GM19099 (cell line): ENCODE measurements around the gene RPS19.
A peak's percentile ranks its signal among the peaks of the same experiment; 100 is the strongest.

ENCODE experiments used
- POLR2A ChIP-seq: IDR thresholded peaks from 3 replicates; pipeline ENCODE4 v1.6.1; 2011; ENCODE audit warnings: low read depth; ENCODE audit not compliant: insufficient read length; ENCODE audit errors: extremely low read depth

Gene RPS19

GRCh38 chr19:41868989-41869300 lies 8.9 kb downstream of the RPS19 start:
- no peak for TF ChIP-seq POLR2A

DNA sequence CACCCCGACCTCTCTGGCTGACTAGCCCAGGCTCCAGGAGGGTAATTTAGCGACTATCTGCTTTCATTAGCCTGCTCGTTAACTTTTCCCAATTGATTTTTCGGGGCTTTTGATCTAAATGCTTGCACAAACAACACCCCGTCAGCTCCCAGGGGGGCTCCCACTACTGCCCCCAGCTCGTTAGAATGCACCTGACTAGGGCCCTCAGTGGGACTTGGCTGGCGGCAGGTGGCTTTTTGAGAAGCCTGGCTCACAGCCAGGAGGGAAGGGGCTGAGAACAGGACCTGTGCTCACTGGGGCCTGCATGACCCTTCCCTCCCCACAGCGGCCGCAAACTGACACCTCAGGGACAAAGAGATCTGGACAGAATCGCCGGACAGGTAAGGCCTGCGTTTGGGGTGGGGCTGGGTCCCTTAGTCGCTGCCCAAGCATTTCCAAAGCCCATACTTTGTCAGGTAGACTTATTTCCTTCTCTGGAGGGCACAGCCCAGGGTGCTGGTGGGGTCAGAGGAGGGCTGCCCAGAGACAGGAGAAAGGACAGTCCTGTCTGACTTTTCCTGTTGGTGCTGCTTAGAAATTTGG lies 9.4 kb downstream of the RPS19 start:
- no peak for TF ChIP-seq POLR2A

DNA sequence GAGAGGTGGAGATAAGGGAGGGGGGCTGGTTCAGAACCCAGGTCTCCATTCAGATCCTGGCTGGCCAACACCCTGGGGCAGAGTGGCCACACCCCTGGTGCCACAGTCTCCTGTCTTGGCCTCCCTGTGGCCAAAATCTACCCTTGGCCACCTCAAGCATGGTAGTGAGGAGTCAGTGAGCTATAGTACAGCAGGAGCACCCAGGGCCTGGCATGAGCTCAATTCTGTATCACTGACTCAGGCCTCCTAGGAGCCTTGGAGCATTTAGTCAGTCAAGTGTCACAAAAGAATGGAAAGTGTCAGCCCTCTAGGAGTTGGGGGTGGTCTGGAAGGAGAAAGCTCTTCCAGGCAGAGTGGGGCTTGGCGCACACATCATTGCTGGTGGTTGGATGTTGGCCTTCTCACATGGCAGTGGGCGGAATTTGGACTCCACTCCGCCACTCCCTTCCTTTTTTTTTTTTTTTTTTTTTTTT lies 10.4 kb downstream of the RPS19 start:
- TF ChIP-seq POLR2A, result no peak

- TF ChIP-seq POLR2A, result peak; percentile 45
These were observed 11.7 kb downstream of the RPS19 start for GRCh38 chr19:41871573-41872383.

DNA sequence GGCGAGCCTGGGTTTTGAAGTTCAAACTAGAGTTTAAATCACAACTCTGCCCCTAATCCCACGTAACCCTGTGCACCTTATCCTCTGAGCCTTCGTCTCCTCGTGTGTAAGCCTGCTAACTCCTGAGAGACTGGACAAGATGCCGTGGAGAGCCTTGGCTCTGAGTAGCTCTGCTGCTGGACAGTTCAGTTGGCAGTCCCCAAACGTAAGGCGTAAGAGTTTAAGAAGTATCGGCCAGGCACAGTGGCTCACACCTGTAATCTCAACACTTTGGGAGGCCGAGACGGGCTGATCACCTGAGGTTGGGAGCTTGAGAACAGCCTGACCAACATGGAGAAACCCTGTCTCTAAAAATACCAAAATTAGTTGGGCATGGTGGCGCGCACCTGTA lies 12.3 kb downstream of the RPS19 start:
- TF ChIP-seq POLR2A, result no peak

DNA sequence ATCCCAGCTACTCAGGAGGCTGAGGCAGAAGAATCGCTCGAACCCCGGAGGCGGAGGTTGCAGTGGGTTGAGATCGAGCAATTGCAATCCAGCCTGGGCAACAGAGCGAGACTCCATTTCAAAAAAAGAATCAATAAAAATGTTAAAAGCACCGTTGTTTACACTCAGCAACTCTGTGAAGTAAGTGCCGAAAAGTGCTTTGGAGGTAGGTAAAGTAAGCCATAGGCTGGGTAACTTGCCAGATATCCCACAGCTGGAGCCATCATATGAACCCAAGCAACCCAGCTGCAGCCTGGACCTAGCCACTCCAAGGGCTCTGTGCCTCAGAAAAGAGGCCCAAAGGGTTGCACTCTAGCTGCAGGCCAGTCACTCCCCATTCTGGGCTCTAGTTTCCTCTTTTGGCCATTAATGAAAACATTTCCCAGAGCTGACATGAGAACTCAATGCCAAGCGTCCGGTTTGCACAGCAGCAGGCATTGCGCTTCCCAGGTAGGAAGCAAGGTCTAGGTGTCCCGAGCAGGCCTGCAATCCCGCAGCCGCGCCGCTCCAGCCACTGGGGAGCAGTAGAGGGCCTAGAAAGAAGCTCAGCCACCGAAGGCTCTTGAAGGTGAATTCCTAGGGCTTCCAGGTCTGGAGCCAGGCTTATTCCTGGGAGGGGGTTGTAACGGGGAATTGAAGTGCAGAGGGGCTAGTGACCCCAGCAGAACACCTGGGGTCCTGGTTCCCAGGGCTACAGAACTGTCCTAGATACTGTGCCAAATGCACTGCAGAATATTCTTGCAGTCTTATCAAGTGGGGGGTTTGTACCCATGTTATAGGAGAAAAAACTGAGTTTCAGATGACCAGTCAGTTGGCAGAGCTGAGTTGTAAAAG lies 13.0 kb downstream of the RPS19 start:
- peak; percentile 45 for TF ChIP-seq POLR2A

- TF ChIP-seq POLR2A, result peak; percentile 83
These were observed 17.1 kb downstream of the RPS19 start, which contains the start of gene CD79A for GRCh38 chr19:41876847-41877832. TSS of gene CD79A (plus strand) at chr19:41877279. CDS start at chr19:41877305, 26 bp downstream.

- TF ChIP-seq POLR2A, result peak; percentile 74
These were observed 18.2 kb downstream of the RPS19 start for GRCh38 chr19:41877916-41878905.

GRCh38 chr19:41879080-41879479 lies 19.0 kb downstream of the RPS19 start:
- TF ChIP-seq POLR2A, result no peak

GRCh38 chr19:41879670-41880328 lies 19.7 kb downstream of the RPS19 start:
- no peak for TF ChIP-seq POLR2A

DNA sequence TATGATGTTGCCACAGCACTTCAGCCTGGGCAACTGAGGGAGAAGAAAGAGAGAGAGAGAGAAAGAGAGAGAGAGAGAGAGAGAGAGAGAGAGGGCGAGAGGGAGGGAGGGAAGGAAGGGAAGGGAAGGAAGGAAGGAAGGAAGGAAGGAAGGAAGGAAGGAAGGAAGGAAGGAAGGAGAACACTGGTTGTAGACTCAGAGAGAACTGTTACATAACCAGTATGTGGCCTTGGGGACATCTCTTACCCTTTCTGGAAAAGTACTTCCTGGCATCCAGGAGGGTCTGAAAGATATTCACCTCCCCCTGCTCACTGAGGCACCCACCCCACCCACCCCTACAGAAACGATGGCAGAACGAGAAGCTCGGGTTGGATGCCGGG lies 20.3 kb downstream of the RPS19 start:
- no peak for TF ChIP-seq POLR2A

- peak; percentile 73 for TF ChIP-seq POLR2A
These were observed 22.8 kb downstream of the RPS19 start, which contains the start of gene ARHGEF1 for GRCh38 chr19:41882568-41883462. TSS of gene ARHGEF1 (plus strand) at chr19:41883184. CDS start at chr19:41888083, 4,899 bp downstream.
